GM12874 (cell line): ENCODE results near the gene REPS1.

Experiments
- CTCF ChIP-seq: IDR thresholded peaks from 2 replicates; pipeline ENCODE4 v1.5.1; 2011; ENCODE audit warnings: low read depth, mild to moderate bottlenecking, control low read depth, low read length, moderate library complexity; ENCODE audit not compliant: insufficient read depth

The REPS1 gene

GRCh38 chr6:138944412-138944811 lies 43.6 kb downstream of the REPS1 start:
- no peak for TF ChIP-seq CTCF

- TF ChIP-seq CTCF: no peak
These were observed 44.9 kb downstream of the REPS1 start for GRCh38 chr6:138943089-138943625.

- no peak for TF ChIP-seq CTCF
These were observed 56.4 kb downstream of the REPS1 start for GRCh38 chr6:138931660-138932059.

GRCh38 chr6:138926579-138926978 lies 61.5 kb downstream of the REPS1 start:
- no peak for TF ChIP-seq CTCF

GRCh38 chr6:138925806-138926205 lies 62.2 kb downstream of the REPS1 start:
- TF ChIP-seq CTCF: no peak

- TF ChIP-seq CTCF: no peak
These were observed 64.5 kb downstream of the REPS1 start for GRCh38 chr6:138923561-138923960.

- TF ChIP-seq CTCF: no peak
These were observed 67.1 kb downstream of the REPS1 start for GRCh38 chr6:138920906-138921305.
